HG03378 (cell line): ENCODE results near the gene RBFOX2.
"Not testable (repeated sequence)": the region's sequence is repeated elsewhere in the genome, so short reads cannot be mapped to it uniquely, and the experiment has no call there.

Experiments
- ATAC-seq: cut with Tn5 transposase; IDR thresholded peaks from one replicate; pipeline ENCODE4 v1.9.1; 2021; ENCODE audit warnings: mild to moderate bottlenecking, moderate library complexity; ENCODE audit not compliant: unreplicated experiment

Gene RBFOX2

GRCh38 chr22:36028646-36029405 is at the start of gene RBFOX2:
Gene RBFOX2, minus strand, starts transcription at chr22:36028824. Its CDS starts 399 bp downstream, at chr22:36028425.
- no peak for ATAC-seq

- no peak for ATAC-seq
Measured at GRCh38 chr22:36077271-36077670, 48.6 kb upstream of the RBFOX2 start.

GRCh38 chr22:36075724-36076123 is 47.1 kb upstream of the RBFOX2 start:
- ATAC-seq, result no peak

- ATAC-seq, result no peak
Measured at GRCh38 chr22:36075230-36075629, 46.6 kb upstream of the RBFOX2 start.

GRCh38 chr22:36073476-36073875 is 44.9 kb upstream of the RBFOX2 start:
- ATAC-seq, result no peak

GRCh38 chr22:36070645-36071044 is 42.0 kb upstream of the RBFOX2 start:
- ATAC-seq, result not testable (repeated sequence)

GRCh38 chr22:36069368-36069767 is 40.7 kb upstream of the RBFOX2 start:
- ATAC-seq, result no peak

- ATAC-seq, result no peak
Measured at GRCh38 chr22:36068776-36069344, 40.2 kb upstream of the RBFOX2 start.

- no peak for ATAC-seq
Measured at GRCh38 chr22:36067235-36067558, 38.6 kb upstream of the RBFOX2 start.

- ATAC-seq, result no peak
Measured at GRCh38 chr22:36065775-36066544, 37.3 kb upstream of the RBFOX2 start.

- no peak for ATAC-seq
Measured at GRCh38 chr22:36065462-36065774, 36.8 kb upstream of the RBFOX2 start.

- ATAC-seq, result no peak
Measured at GRCh38 chr22:36064358-36064757, 35.7 kb upstream of the RBFOX2 start.

GRCh38 chr22:36056980-36057379 is 28.4 kb upstream of the RBFOX2 start:
- ATAC-seq, result no peak

GRCh38 chr22:36055376-36056295 is 27.0 kb upstream of the RBFOX2 start:
- no peak for ATAC-seq

GRCh38 chr22:36054446-36054845 is 25.8 kb upstream of the RBFOX2 start:
- ATAC-seq, result not testable (repeated sequence)

- ATAC-seq, result no peak
Measured at GRCh38 chr22:36053242-36054147, 24.9 kb upstream of the RBFOX2 start.

GRCh38 chr22:36052505-36052941 is 23.9 kb upstream of the RBFOX2 start:
- no peak for ATAC-seq

- ATAC-seq, result no peak
Measured at GRCh38 chr22:36049678-36049997, 21.0 kb upstream of the RBFOX2 start.

GRCh38 chr22:36048911-36049677 is 20.5 kb upstream of the RBFOX2 start:
- no peak for ATAC-seq
